Adipocyte (in vitro differentiated cells): ENCODE results near the gene B4GALT3.
A peak's percentile ranks its signal among the peaks of the same experiment; 100 is the strongest.

Experiments
- DNase-seq: peaks from one replicate; pipeline ENCODE4 v3.0.0-alpha.2; 2015; ENCODE audit warnings: low read depth
- H3K27me3 ChIP-seq: replicated peaks from 2 replicates; pipeline ENCODE4 v1.7.0; 2013; ENCODE audit warnings: mild to moderate bottlenecking, low read length, moderate library complexity; ENCODE audit not compliant: control insufficient read depth, insufficient read depth
- H3K36me3 ChIP-seq: 2 replicates; pipeline ENCODE4 v1.7.0; 2013; ENCODE audit warnings: low read length, mild to moderate bottlenecking, moderate library complexity; ENCODE audit not compliant: control insufficient read depth, insufficient read depth, severe bottlenecking
- H3K4me1 ChIP-seq: 2 replicates; pipeline ENCODE4 v1.7.0; 2013; ENCODE audit warnings: mild to moderate bottlenecking, low read length, moderate library complexity; ENCODE audit not compliant: control insufficient read depth, insufficient read depth
- H3K4me3 ChIP-seq: 2 replicates; pipeline ENCODE4 v1.7.0; 2013; ENCODE audit warnings: mild to moderate bottlenecking, low read length, moderate library complexity
- H3K9ac ChIP-seq: 2 replicates; pipeline ENCODE4 v1.7.0; 2013; ENCODE audit warnings: mild to moderate bottlenecking, low read length, moderate library complexity
- H3K9me3 ChIP-seq: 2 replicates; pipeline ENCODE4 v1.7.0; 2013; ENCODE audit warnings: mild to moderate bottlenecking, low read length, moderate library complexity; ENCODE audit not compliant: control insufficient read depth

Gene B4GALT3

GRCh38 chr1:161201836-161202712 lies 24.8 kb upstream of the B4GALT3 start, which contains the start of gene NDUFS2:
Gene NDUFS2, plus strand, starts transcription at chr1:161202367. Its CDS starts 19 bp downstream, at chr1:161202386.
- H3K9ac ChIP-seq, result peak within 1 kb of the TSS; percentile 98
- peaks cover 22% of the 10 kb centered on the region for H3K36me3 ChIP-seq
- H3K4me1 ChIP-seq, result peaks cover 79% of the 10 kb centered on the region
- no peaks in the 10 kb centered on the region for H3K9me3 ChIP-seq
- DNase-seq, result peak; percentile 100
- H3K27me3 ChIP-seq, result no peaks in the 10 kb centered on the region
- peak within 1 kb of the TSS; percentile 94 for H3K4me3 ChIP-seq

- Histone ChIP-seq H3K9me3 (no peaks in the 10 kb centered on the region), H3K9ac (peak overlapping the region; percentile 98), H3K27me3 (no peaks in the 10 kb centered on the region), H3K36me3 (peaks cover 17% of the 10 kb centered on the region), H3K4me1 (peaks cover 79% of the 10 kb centered on the region), H3K4me3 (peak overlapping the region; percentile 94)
- peak; percentile 46 for DNase-seq
These were observed 23.9 kb upstream of the B4GALT3 start for GRCh38 chr1:161200992-161201835.

GRCh38 chr1:161200421-161200991 lies 23.2 kb upstream of the B4GALT3 start:
- H3K36me3 ChIP-seq, result peaks cover 15% of the 10 kb centered on the region
- DNase-seq, result no peak
- H3K27me3 ChIP-seq, result no peaks in the 10 kb centered on the region
- H3K4me3 ChIP-seq, result peak overlapping the region; percentile 94
- peak overlapping the region; percentile 98 for H3K9ac ChIP-seq
- no peaks in the 10 kb centered on the region for H3K9me3 ChIP-seq
- peaks cover 86% of the 10 kb centered on the region for H3K4me1 ChIP-seq

GRCh38 chr1:161199506-161200139 lies 22.3 kb upstream of the B4GALT3 start:
- Histone ChIP-seq H3K9me3 (no peaks in the 10 kb centered on the region), H3K4me3 (peak overlapping the region; percentile 87)

GRCh38 chr1:161198897-161199431 lies 21.7 kb upstream of the B4GALT3 start, which contains the start of gene ADAMTS4:
Gene ADAMTS4, minus strand, starts transcription at chr1:161199054. Its CDS starts 427 bp downstream, at chr1:161198627.
- no peaks in the 10 kb centered on the region for H3K9me3 ChIP-seq
- peak within 1 kb of the TSS; percentile 88 for H3K9ac ChIP-seq
- H3K4me1 ChIP-seq, result peaks cover 89% of the 10 kb centered on the region
- peak; percentile 83 for DNase-seq
- peaks cover 20% of the 10 kb centered on the region for H3K36me3 ChIP-seq
- H3K27me3 ChIP-seq, result no peaks in the 10 kb centered on the region
- H3K4me3 ChIP-seq, result peak within 1 kb of the TSS; percentile 87

More at GRCh38 chr1:161199506-161200139, 22.3 kb upstream of the B4GALT3 start:
- Histone ChIP-seq H3K9ac (peak overlapping the region; percentile 88), H3K36me3 (peaks cover 23% of the 10 kb centered on the region), H3K27me3 (no peaks in the 10 kb centered on the region), H3K4me1 (peaks cover 89% of the 10 kb centered on the region)
- DNase-seq, result no peak

- peak; percentile 79 for DNase-seq
- H3K9ac ChIP-seq, result peak overlapping the region; percentile 88
- peaks cover 89% of the 10 kb centered on the region for H3K4me1 ChIP-seq
- no peaks in the 10 kb centered on the region for H3K9me3 ChIP-seq
- peak overlapping the region; percentile 87 for H3K4me3 ChIP-seq
- H3K36me3 ChIP-seq, result peaks cover 15% of the 10 kb centered on the region
- H3K27me3 ChIP-seq, result no peaks in the 10 kb centered on the region
These were observed 21.0 kb upstream of the B4GALT3 start for GRCh38 chr1:161198194-161198896.

GRCh38 chr1:161197560-161198193 lies 20.4 kb upstream of the B4GALT3 start:
- H3K9me3 ChIP-seq, result no peaks in the 10 kb centered on the region
- peak overlapping the region; percentile 88 for H3K9ac ChIP-seq
- peaks cover 90% of the 10 kb centered on the region for H3K4me1 ChIP-seq
- no peak for DNase-seq
- no peaks in the 10 kb centered on the region for H3K27me3 ChIP-seq
- H3K36me3 ChIP-seq, result peaks cover 21% of the 10 kb centered on the region
- H3K4me3 ChIP-seq, result peak overlapping the region; percentile 87

GRCh38 chr1:161196521-161197451 lies 19.5 kb upstream of the B4GALT3 start:
- H3K27me3 ChIP-seq, result no peaks in the 10 kb centered on the region
- H3K9me3 ChIP-seq, result no peaks in the 10 kb centered on the region
- peak overlapping the region; percentile 87 for H3K4me3 ChIP-seq
- DNase-seq, result peak; percentile 94
- peaks cover 28% of the 10 kb centered on the region for H3K36me3 ChIP-seq
- peaks cover 94% of the 10 kb centered on the region for H3K4me1 ChIP-seq
- peak overlapping the region; percentile 88 for H3K9ac ChIP-seq

- H3K9me3 ChIP-seq, result no peaks in the 10 kb centered on the region
These were observed 18.8 kb upstream of the B4GALT3 start for GRCh38 chr1:161196111-161196510.

More at GRCh38 chr1:161196111-161196510, 18.8 kb upstream of the B4GALT3 start:
- DNase-seq, result no peak
- Histone ChIP-seq H3K4me1 (peaks cover 93% of the 10 kb centered on the region), H3K4me3 (peak overlapping the region; percentile 87), H3K36me3 (peaks cover 35% of the 10 kb centered on the region), H3K27me3 (no peaks in the 10 kb centered on the region), H3K9ac (peak overlapping the region; percentile 88)
